Endometrial microvascular endothelial cells (primary cell): ENCODE measurements around the gene LRRC8D. TPM values are rescaled to one million over a fixed set of nuclear protein-coding genes. Genes with fewer than 3 reads are reported as not detected.

Source experiments
- in situ Hi-C: cut with HindIII; loops from 2 replicates; pipeline ENCODE4 v1.10.0; 2017; ENCODE audit warnings: low sequenced_read_pairs, low pct_unique_long_range_greater_than_20kb; ENCODE audit errors: inconsistent ontology term
- total RNA-seq: library from RNA; depleted of rRNA; stranded (reverse); fragments of >200 nt; gene quantifications from one replicate; pipeline ENCODE4 v1.2.3, GENCODE V29; 2015; ENCODE audit errors: inconsistent ontology term

The LRRC8D gene
- total RNA-seq, 1 donor from 2014 or later = 28.3 TPM

GRCh38 chr1:89903550-89903949 is 82.7 kb downstream of the LRRC8D start:
- in situ Hi-C loops = no loop called here

GRCh38 chr1:89904219-89904980 is 83.6 kb downstream of the LRRC8D start:
- in situ Hi-C loops = no loop called here

- in situ Hi-C loops = no loop called here
These were observed 84.7 kb downstream of the LRRC8D start for GRCh38 chr1:89905395-89906058.

GRCh38 chr1:89906088-89906487 is 85.3 kb downstream of the LRRC8D start:
- in situ Hi-C loops = no loop called here

GRCh38 chr1:89907727-89908212 is 86.9 kb downstream of the LRRC8D start:
- in situ Hi-C loops = no loop called here

- in situ Hi-C loops = no loop called here
These were observed 87.4 kb downstream of the LRRC8D start for GRCh38 chr1:89908273-89908671.

- in situ Hi-C loops = no loop called here
These were observed 88.0 kb downstream of the LRRC8D start for GRCh38 chr1:89908672-89909436.

- in situ Hi-C loops = no loop called here
These were observed 89.4 kb downstream of the LRRC8D start for GRCh38 chr1:89910268-89910667.

GRCh38 chr1:89910780-89911179 is 89.9 kb downstream of the LRRC8D start:
- in situ Hi-C loops = no loop called here

GRCh38 chr1:89911191-89911991 is 90.6 kb downstream of the LRRC8D start:
- in situ Hi-C loops = no loop called here

- in situ Hi-C loops = no loop called here
These were observed 91.2 kb downstream of the LRRC8D start for GRCh38 chr1:89912073-89912472.

GRCh38 chr1:89913353-89914095 is 92.7 kb downstream of the LRRC8D start:
- in situ Hi-C loops = no loop called here

GRCh38 chr1:89917353-89917752 is 96.5 kb downstream of the LRRC8D start:
- in situ Hi-C loops = no loop called here

GRCh38 chr1:89918127-89918793 is 97.4 kb downstream of the LRRC8D start:
- in situ Hi-C loops = no loop called here

GRCh38 chr1:89918794-89919155 is 97.9 kb downstream of the LRRC8D start:
- in situ Hi-C loops = no loop called here

- in situ Hi-C loops = no loop called here
These were observed 98.3 kb downstream of the LRRC8D start for GRCh38 chr1:89919174-89919573.

GRCh38 chr1:89922911-89923310 is 102.1 kb downstream of the LRRC8D start:
- in situ Hi-C loops = no loop called here

- in situ Hi-C loops = no loop called here
These were observed 102.7 kb downstream of the LRRC8D start for GRCh38 chr1:89923517-89923916.
